Activated naive CD8-positive, alpha-beta T cell treated with anti-CD3 and anti-CD28 coated beads for 36 hours (primary cell): ENCODE results near the gene CPSF4L. TPM values are rescaled to one million over a fixed set of nuclear protein-coding genes. Genes with fewer than 3 reads are reported as not detected.
A peak's percentile ranks its signal among the peaks of the same experiment; 100 is the strongest.

Experiments
- DNase-seq: peaks from one replicate; pipeline ENCODE4 v3.0.0; 2021
- H3K27ac Mint-ChIP-seq: one replicate; pipeline ENCODE4 v1.8.0; 2022; ENCODE audit warnings: mild to moderate bottlenecking, moderate library complexity, mixed read lengths
- H3K27me3 Mint-ChIP-seq: one replicate; pipeline ENCODE4 v1.8.0; 2022; ENCODE audit warnings: mild to moderate bottlenecking, mixed read lengths
- H3K36me3 Mint-ChIP-seq: one replicate; pipeline ENCODE4 v1.8.0; 2021; ENCODE audit warnings: mild to moderate bottlenecking, mixed read lengths
- H3K4me1 Mint-ChIP-seq: one replicate; pipeline ENCODE4 v1.8.0; 2021; ENCODE audit warnings: mixed read lengths
- H3K4me3 Mint-ChIP-seq: one replicate; pipeline ENCODE4 v1.8.0; 2022; ENCODE audit warnings: mild to moderate bottlenecking, moderate library complexity, mixed read lengths
- H3K9me3 Mint-ChIP-seq: one replicate; pipeline ENCODE4 v1.8.0; 2022; ENCODE audit warnings: mixed read lengths
- total RNA-seq, 2 experiments: library from RNA; stranded (reverse); gene quantifications; one replicate each; pipeline ENCODE4 v1.2.3, GENCODE V29; 2021

The CPSF4L gene
- total RNA-seq, 2 experiments from 2014 or later = not detected

DNA sequence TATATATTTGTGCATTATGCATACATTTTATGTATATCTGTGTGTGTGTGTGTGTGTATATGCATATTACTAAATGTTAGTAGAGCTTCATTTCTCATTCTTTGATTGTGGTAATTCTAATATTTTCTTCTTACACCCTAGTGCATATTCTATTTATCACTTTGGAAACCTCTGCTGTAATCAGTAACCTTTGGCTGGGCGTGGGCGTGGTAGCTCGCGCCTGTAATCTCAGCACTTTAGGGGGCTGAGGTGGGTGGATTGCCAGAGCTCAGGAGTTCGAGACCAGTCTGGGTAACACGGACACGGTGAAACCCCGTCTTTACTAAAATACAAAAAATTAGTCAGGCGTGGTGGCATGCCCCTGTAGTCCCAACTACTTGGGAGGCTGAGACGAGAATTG, 26.9 kb downstream of the CPSF4L start:
- Mint-ChIP-seq H3K9me3 (no peaks in the 10 kb centered on the region), H3K27ac (no peak overlapping the region), H3K36me3 (peaks cover 24% of the 10 kb centered on the region), H3K27me3 (no peaks in the 10 kb centered on the region), H3K4me3 (peak overlapping the region; percentile 32), H3K4me1 (peaks cover 51% of the 10 kb centered on the region)
- no peak for DNase-seq

GRCh38 chr17:73232587-73233373, 28.9 kb downstream of the CPSF4L start:
- peak overlapping the region; percentile 86 for H3K4me3 Mint-ChIP-seq
- peak overlapping the region; percentile 97 for H3K27ac Mint-ChIP-seq
- H3K36me3 Mint-ChIP-seq = peaks cover 27% of the 10 kb centered on the region
- peaks cover 54% of the 10 kb centered on the region for H3K4me1 Mint-ChIP-seq
- peak; percentile 28 for DNase-seq
- H3K27me3 Mint-ChIP-seq = no peaks in the 10 kb centered on the region
- no peaks in the 10 kb centered on the region for H3K9me3 Mint-ChIP-seq

DNA sequence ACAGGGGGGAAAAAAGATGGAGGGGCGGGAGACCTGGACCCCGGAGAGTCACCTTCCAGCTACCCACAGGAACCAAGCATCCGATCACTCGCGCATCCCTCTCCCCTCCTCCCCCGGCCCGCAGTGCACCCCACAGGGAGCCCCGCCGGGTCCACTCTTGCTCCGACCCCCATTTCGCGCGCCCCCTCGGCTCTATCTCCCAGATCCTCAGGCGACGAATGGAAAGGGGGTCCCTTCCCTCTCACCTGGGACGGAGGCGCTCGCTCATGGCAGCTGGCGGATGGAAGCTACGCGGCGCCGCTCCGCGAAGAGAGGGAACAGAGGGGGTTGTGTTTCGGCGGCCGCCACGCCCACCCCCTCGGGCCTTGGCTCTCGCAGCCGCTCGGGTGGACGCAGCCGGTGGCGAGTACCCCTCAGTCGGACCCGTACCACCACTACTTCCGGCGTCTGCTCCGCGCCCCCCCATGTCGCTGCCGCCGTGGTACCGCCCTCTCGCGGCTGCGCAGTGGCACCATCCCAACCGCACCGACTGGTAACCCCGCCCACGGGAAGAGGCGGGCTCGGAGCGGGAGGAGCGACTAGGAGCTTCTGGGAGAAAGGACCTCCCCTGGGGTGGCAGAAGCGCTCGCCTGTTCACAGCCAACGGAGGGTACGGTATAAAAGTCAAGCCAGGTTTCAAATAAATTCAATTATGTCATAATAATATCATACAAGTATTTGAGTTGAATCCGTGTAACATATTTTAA, 29.7 kb downstream of the CPSF4L start:
- H3K4me1 Mint-ChIP-seq = peaks cover 55% of the 10 kb centered on the region
- peaks cover 24% of the 10 kb centered on the region for H3K36me3 Mint-ChIP-seq
- H3K27me3 Mint-ChIP-seq = no peaks in the 10 kb centered on the region
- H3K27ac Mint-ChIP-seq = peak overlapping the region; percentile 97
- peak overlapping the region; percentile 86 for H3K4me3 Mint-ChIP-seq
- peak; percentile 98 for DNase-seq
- H3K9me3 Mint-ChIP-seq = no peaks in the 10 kb centered on the region

DNA sequence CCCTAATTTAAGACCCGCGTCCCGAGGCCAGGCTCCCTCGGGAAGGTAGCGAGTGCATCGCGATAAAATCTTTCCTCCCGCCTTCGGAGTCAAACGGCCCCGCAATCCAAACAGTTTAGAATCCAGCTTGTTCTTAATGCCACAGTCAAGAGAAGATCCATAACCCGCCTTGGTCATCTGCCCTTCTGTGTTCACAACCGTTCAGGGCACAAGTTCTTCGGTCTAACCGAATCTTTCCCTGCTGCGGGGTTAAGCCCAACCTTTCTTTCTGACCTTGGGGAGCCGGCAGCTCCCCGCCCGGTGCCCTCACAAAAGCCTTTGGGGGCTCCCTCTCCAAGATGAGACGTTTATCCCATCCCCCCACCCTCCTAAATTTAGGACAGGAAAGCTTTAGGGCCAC, 30.3 kb downstream of the CPSF4L start:
- Mint-ChIP-seq H3K9me3 (no peaks in the 10 kb centered on the region), H3K27ac (peak overlapping the region; percentile 97), H3K4me3 (peak overlapping the region; percentile 86), H3K27me3 (no peaks in the 10 kb centered on the region), H3K36me3 (peaks cover 28% of the 10 kb centered on the region), H3K4me1 (peaks cover 55% of the 10 kb centered on the region)
- DNase-seq = no peak

DNA sequence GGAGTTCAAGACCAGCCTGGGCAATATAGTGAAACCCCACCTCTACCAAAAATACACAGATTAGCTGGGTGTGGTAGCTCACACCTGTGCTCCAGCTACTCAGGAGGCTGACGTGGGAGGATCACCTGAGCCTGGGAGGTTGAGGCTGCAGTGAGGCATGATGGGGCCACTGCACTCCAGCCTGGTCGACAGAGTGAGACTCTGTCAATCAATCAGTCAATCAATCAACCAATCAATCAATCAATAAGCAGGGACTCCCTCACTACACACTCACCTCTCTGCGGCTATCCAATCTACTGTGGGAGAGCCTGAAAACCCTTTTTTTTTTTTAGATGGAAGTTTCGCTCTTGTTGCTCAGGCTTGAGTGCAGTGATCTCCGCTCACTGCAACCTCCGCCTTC, 31.6 kb downstream of the CPSF4L start:
- H3K36me3 Mint-ChIP-seq = peaks cover 16% of the 10 kb centered on the region
- no peak overlapping the region for H3K4me3 Mint-ChIP-seq
- H3K27me3 Mint-ChIP-seq = no peaks in the 10 kb centered on the region
- peaks cover 54% of the 10 kb centered on the region for H3K4me1 Mint-ChIP-seq
- DNase-seq = no peak
- no peaks in the 10 kb centered on the region for H3K9me3 Mint-ChIP-seq
- H3K27ac Mint-ChIP-seq = no peak overlapping the region

GRCh38 chr17:73228748-73229236, 32.9 kb downstream of the CPSF4L start:
- no peaks in the 10 kb centered on the region for H3K9me3 Mint-ChIP-seq
- peaks cover 58% of the 10 kb centered on the region for H3K4me1 Mint-ChIP-seq
- DNase-seq = peak; percentile 17
- no peaks in the 10 kb centered on the region for H3K27me3 Mint-ChIP-seq
- peaks cover 15% of the 10 kb centered on the region for H3K36me3 Mint-ChIP-seq
- H3K4me3 Mint-ChIP-seq = no peak overlapping the region
- peak overlapping the region; percentile 47 for H3K27ac Mint-ChIP-seq

GRCh38 chr17:73227944-73228343, 33.7 kb downstream of the CPSF4L start:
- DNase-seq = no peak
- H3K27ac Mint-ChIP-seq = no peak overlapping the region
- H3K36me3 Mint-ChIP-seq = peaks cover 14% of the 10 kb centered on the region
- H3K4me1 Mint-ChIP-seq = peaks cover 56% of the 10 kb centered on the region
- no peak overlapping the region for H3K4me3 Mint-ChIP-seq
- H3K27me3 Mint-ChIP-seq = no peaks in the 10 kb centered on the region
- no peaks in the 10 kb centered on the region for H3K9me3 Mint-ChIP-seq

DNA sequence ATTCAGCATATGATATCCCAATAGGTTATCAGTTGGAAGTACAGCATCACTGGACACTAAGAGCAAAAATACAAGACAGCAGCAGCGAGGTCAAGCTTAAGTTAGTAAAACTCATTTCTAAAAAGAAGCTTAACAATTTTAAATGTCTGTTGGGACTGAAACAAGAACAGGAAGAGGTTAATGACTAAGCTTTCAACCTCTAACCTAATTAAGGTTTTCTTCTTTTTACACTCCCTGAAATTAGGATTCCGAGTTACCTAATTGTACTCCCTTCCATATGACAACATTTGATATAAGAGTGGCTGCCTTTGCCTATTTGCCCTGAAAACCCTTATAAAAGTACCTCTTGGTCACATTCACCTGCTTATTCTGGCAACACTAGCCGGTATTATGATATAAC, 34.3 kb downstream of the CPSF4L start:
- no peak for DNase-seq
- H3K27ac Mint-ChIP-seq = peak overlapping the region; percentile 36

DNA sequence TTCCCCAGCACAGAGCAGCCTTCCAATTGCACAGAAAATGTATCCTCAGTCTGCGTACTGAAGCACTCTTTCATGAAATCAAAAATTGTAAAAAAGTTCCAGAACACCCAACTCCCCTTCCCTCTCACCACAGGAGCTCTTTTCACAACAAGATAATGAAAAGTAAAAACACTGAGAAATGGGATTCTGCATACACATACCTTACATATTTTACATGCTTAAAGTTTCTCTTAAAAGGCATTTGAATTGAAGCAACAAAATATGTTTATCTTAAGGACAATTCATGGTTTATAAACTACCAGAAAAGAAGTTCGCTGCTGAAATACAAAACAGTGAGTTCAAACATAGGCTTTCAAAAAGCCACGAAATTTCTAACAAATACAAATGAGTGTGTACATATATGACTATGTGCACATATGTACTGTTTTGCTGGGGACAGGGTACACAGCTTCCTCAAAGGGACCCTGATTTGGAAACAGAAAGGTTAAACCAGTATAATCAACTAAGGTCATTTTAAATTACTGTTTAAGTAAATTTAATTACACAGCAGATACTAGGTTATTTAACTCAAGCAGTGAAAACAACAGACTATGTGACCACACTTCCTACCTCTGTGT, 35.0 kb downstream of the CPSF4L start:
- H3K27ac Mint-ChIP-seq = no peak overlapping the region
- peaks cover 13% of the 10 kb centered on the region for H3K36me3 Mint-ChIP-seq
- peaks cover 59% of the 10 kb centered on the region for H3K4me1 Mint-ChIP-seq
- H3K27me3 Mint-ChIP-seq = no peaks in the 10 kb centered on the region
- no peaks in the 10 kb centered on the region for H3K9me3 Mint-ChIP-seq
- peak overlapping the region; percentile 43 for H3K4me3 Mint-ChIP-seq
- no peak for DNase-seq

More for the DNA sequence above, 34.3 kb downstream of the CPSF4L start:
- Mint-ChIP-seq H3K4me3 (peak overlapping the region; percentile 43), H3K36me3 (peaks cover 13% of the 10 kb centered on the region), H3K27me3 (no peaks in the 10 kb centered on the region), H3K4me1 (peaks cover 56% of the 10 kb centered on the region), H3K9me3 (no peaks in the 10 kb centered on the region)

DNA sequence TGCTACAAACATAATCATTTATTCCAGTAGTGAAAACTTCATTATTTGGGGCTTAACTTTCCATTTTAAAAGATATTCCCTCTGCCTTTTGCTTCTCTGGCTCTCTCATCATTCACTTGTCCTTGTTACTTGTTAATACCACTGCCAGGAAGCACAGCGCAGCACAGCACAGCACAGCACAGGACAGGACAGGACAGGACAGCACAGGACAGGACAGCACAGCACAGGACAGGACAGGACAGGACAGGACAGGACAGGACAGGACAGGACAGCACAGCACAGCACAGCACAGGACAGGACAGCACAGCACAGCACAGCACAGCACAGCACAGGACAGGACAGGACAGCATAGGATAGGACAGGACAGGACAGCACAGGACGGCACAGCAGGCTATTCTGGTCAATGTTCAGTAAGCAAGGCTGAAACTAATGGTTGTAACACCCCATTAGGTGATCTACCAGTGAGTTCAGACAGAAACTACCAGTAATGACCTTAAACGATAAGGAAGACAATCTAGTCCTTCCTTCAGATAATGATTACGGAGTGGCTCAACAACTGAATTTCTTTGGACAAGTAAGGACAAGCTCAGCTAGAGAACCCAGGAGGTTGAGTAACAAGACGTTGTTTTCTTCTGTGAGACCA, 36.9 kb downstream of the CPSF4L start:
- Mint-ChIP-seq H3K27ac (no peak overlapping the region), H3K27me3 (no peaks in the 10 kb centered on the region), H3K4me1 (peaks cover 49% of the 10 kb centered on the region), H3K4me3 (no peak overlapping the region), H3K36me3 (peaks cover 13% of the 10 kb centered on the region), H3K9me3 (no peaks in the 10 kb centered on the region)
- DNase-seq = no peak

DNA sequence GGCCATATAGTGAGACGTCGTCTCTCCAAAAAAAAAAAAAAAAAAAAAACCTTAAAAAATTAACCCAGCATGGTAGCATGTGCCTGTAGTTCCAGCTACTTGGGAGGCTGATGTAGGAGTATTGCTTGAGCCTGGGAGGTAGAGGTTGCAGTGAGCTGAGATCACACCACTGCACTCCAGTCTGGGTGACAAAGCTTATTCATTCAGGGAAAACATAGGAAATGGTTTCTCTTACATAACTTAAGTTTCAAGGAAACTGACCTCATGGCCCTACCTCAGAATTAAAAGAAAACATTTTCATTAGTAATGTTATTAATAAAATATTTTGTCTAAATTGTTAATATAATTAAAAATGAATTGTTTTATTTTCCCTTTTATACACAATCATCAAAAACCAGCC, 37.4 kb downstream of the CPSF4L start:
- no peaks in the 10 kb centered on the region for H3K9me3 Mint-ChIP-seq
- DNase-seq = no peak
- peaks cover 11% of the 10 kb centered on the region for H3K36me3 Mint-ChIP-seq
- H3K27ac Mint-ChIP-seq = no peak overlapping the region
- peaks cover 46% of the 10 kb centered on the region for H3K4me1 Mint-ChIP-seq
- H3K4me3 Mint-ChIP-seq = no peak overlapping the region
- no peaks in the 10 kb centered on the region for H3K27me3 Mint-ChIP-seq

GRCh38 chr17:73223626-73224230, 38.0 kb downstream of the CPSF4L start:
- no peak overlapping the region for H3K4me3 Mint-ChIP-seq
- H3K36me3 Mint-ChIP-seq = peaks cover 6% of the 10 kb centered on the region
- peaks cover 41% of the 10 kb centered on the region for H3K4me1 Mint-ChIP-seq
- H3K27me3 Mint-ChIP-seq = no peaks in the 10 kb centered on the region
- no peak overlapping the region for H3K27ac Mint-ChIP-seq
- no peaks in the 10 kb centered on the region for H3K9me3 Mint-ChIP-seq
- DNase-seq = no peak

- H3K27me3 Mint-ChIP-seq = no peaks in the 10 kb centered on the region
Measured at GRCh38 chr17:73215447-73215846, 46.2 kb downstream of the CPSF4L start.

GRCh38 chr17:73214851-73215250, 46.8 kb downstream of the CPSF4L start:
- H3K27ac Mint-ChIP-seq = no peak overlapping the region
- no peak overlapping the region for H3K4me3 Mint-ChIP-seq
- H3K36me3 Mint-ChIP-seq = peaks cover 14% of the 10 kb centered on the region
- no peaks in the 10 kb centered on the region for H3K9me3 Mint-ChIP-seq
- no peaks in the 10 kb centered on the region for H3K27me3 Mint-ChIP-seq
- peaks cover 34% of the 10 kb centered on the region for H3K4me1 Mint-ChIP-seq
- no peak for DNase-seq

More at GRCh38 chr17:73215447-73215846, 46.2 kb downstream of the CPSF4L start:
- Mint-ChIP-seq H3K4me3 (no peak overlapping the region), H3K4me1 (peaks cover 30% of the 10 kb centered on the region), H3K9me3 (no peaks in the 10 kb centered on the region), H3K36me3 (peaks cover 12% of the 10 kb centered on the region), H3K27ac (peak overlapping the region; percentile 34)
- DNase-seq = no peak
